K562 (cell line): ENCODE measurements around the gene SPNS1. TPM values are rescaled to one million over a fixed set of nuclear protein-coding genes. Genes with fewer than 3 reads are reported as not detected.
A peak's percentile ranks its signal among the peaks of the same experiment; 100 is the strongest.

Source experiments
- ATF3 ChIP-seq, 2 experiments: fragments of 450-650 bp in 1 of 2; sonication (generic) in 1 of 2; formaldehyde crosslinking in 1 of 2; IDR thresholded peaks in 1 of 2; conservative IDR thresholded peaks in 1 of 2; 2 replicates each; pipeline versions ENCODE4 v1.6.1 to v1.8.1; 2016 to 2023; ENCODE audit warnings: mild to moderate bottlenecking in 2 of 2, moderate library complexity in 2 of 2, inconsistent platforms in 1 of 2, missing genetic modification reagents in 1 of 2
- BCL6 ChIP-seq: fragments of 250-450 bp; sonication (Bioruptor Pico); IDR thresholded peaks from 2 replicates; pipeline ENCODE4 v1.4.0; 2020
- CHAMP1 ChIP-seq: fragments of 450-650 bp; IDR thresholded peaks from 2 replicates; pipeline ENCODE4 v1.6.1; 2016; ENCODE audit warnings: mild to moderate bottlenecking
- DACH1 ChIP-seq: fragments of 450-650 bp; IDR thresholded peaks from 2 replicates; pipeline ENCODE4 v1.6.1; 2018; ENCODE audit not compliant: partially characterized antibody
- ILF3 ChIP-seq: fragments of 450-650 bp; IDR thresholded peaks from 2 replicates; pipeline ENCODE4 v1.6.1; 2018; ENCODE audit warnings: antibody characterized with exemption, mild to moderate bottlenecking, moderate library complexity, borderline replicate concordance
- KDM4B ChIP-seq, 2 experiments: fragments of 450-650 bp in 1 of 2; sonication (generic) in 1 of 2; IDR thresholded peaks; 2 replicates each; pipeline ENCODE4 v1.6.1; 2016 to 2017; ENCODE audit warnings: borderline replicate concordance in 2 of 2, antibody characterized with exemption in 1 of 2, low read depth in 1 of 2, mild to moderate bottlenecking in 1 of 2
- MCM3 ChIP-seq: fragments of 450-650 bp; IDR thresholded peaks from 2 replicates; pipeline ENCODE4 v1.6.1; 2016
- MTA1 ChIP-seq: fragments of 450-650 bp; IDR thresholded peaks from 2 replicates; pipeline ENCODE4 v1.6.1; 2017; ENCODE audit warnings: borderline replicate concordance
- NCOA4 ChIP-seq: fragments of 450-650 bp; IDR thresholded peaks from 2 replicates; pipeline ENCODE4 v1.6.1; 2018; ENCODE audit warnings: mild to moderate bottlenecking; ENCODE audit not compliant: partially characterized antibody
- NFIC ChIP-seq: fragments of 450-650 bp; IDR thresholded peaks from 2 replicates; pipeline ENCODE4 v1.6.1; 2017; ENCODE audit warnings: mild to moderate bottlenecking, inconsistent platforms
- SMAD3 ChIP-seq: fragments of 450-650 bp; formaldehyde crosslinking; conservative IDR thresholded peaks from 2 replicates; pipeline ENCODE4 v1.4.0; 2020; ENCODE audit warnings: mild to moderate bottlenecking
- SRF ChIP-seq, 2 experiments: fragments of 250-450, 450-650 bp in 1 of 2; sonication (Bioruptor Pico) in 1 of 2; sonication (generic) in 1 of 2; formaldehyde crosslinking; IDR thresholded peaks; 2 replicates each; pipeline versions ENCODE4 v1.5.0 to v1.5.1; 2020 to 2022; ENCODE audit warnings: mild to moderate bottlenecking in 1 of 2, missing genetic modification reagents in 1 of 2
- SRSF7 ChIP-seq: fragments of 200-400 bp; formaldehyde crosslinking; optimal IDR thresholded peaks from 2 replicates; pipeline ENCODE3; 2017; ENCODE audit warnings: mild to moderate bottlenecking, low read depth, low read length
- TRIM24 ChIP-seq, 2 experiments: fragments of 450-650 bp; IDR thresholded peaks; 2 replicates each; pipeline ENCODE4 v1.6.1; 2016
- ZC3H11A ChIP-seq: IDR thresholded peaks from 2 replicates; pipeline ENCODE4 v1.6.1; 2012; ENCODE audit warnings: low read depth, low read length, improper control_type of control experiment
- ZMIZ1 ChIP-seq, 2 experiments: fragments of 150-350 bp in 1 of 2; IDR thresholded peaks; 2 replicates each; pipeline ENCODE4 v1.6.1; 2012 to 2016; ENCODE audit warnings: low read depth in 2 of 2, low read length in 2 of 2, mild to moderate bottlenecking in 1 of 2, moderate library complexity in 1 of 2
- ZNF232 ChIP-seq: sonication (generic); formaldehyde crosslinking; IDR thresholded peaks from 2 replicates; pipeline ENCODE4 v1.8.0; 2022; ENCODE audit warnings: mild to moderate bottlenecking, missing genetic modification reagents
- ZNF280B ChIP-seq: fragments of 250-450 bp; sonication (Bioruptor Pico); IDR thresholded peaks from 2 replicates; pipeline ENCODE4 v1.5.1; 2021; ENCODE audit warnings: mild to moderate bottlenecking
- ZNF324 ChIP-seq: fragments of 250-450 bp; sonication (Bioruptor Pico); IDR thresholded peaks from 2 replicates; pipeline ENCODE4 v1.4.0; 2020; ENCODE audit warnings: mild to moderate bottlenecking
- ZSCAN32 ChIP-seq: fragments of 450-650 bp; formaldehyde crosslinking; IDR thresholded peaks from 2 replicates; pipeline ENCODE4 v1.4.0; 2020; ENCODE audit warnings: mild to moderate bottlenecking, moderate library complexity
- polyA plus RNA-seq, 8 experiments: library from polyadenylated mRNA; depleted of rRNA in 4 of 8; stranded (reverse) in 5 of 8; unstranded in 3 of 8; fragments of >200 nt; fragmentation: Nextera tagmentation in 2 of 8; fragmentation: Illumina TruSeq in 1 of 8; extraction: Ambion mirVana in 2 of 8; extraction: Trizol in 1 of 8; gene quantifications; 2 replicates each; pipeline versions ENCODE4 v1.2.1 to v1.2.3, GENCODE V29; 2011 to 2014; ENCODE audit warnings: inconsistent platforms in 1 of 8, missing spikeins in 1 of 8
- total RNA-seq, 7 experiments: library from RNA; depleted of rRNA in 6 of 7; stranded (reverse); fragments of >200 nt in 6 of 7; fragmentation: Illumina TruSeq in 2 of 7; extraction: Trizol in 2 of 7; gene quantifications; 2 replicates each; pipeline versions ENCODE4 v1.2.1 to v1.2.3, GENCODE V29; 2011 to 2021; ENCODE audit warnings: low replicate concordance in 1 of 7

SPNS1 gene
- total and polyA plus RNA-seq, 9 of the 15 experiments (the other 6 are each of a cell fraction or from before 2014, with no cell fraction given) = 0.58 to 64.9 (median 13.7) TPM

GRCh38 chr16:28974437-28975157 lies at the start of gene SPNS1 (continued):
- no peak for TF ChIP-seq ZSCAN32 (CRISPR knock-in tag)
- TF ChIP-seq DACH1 = peak; percentile 22
- no peak for TF ChIP-seq ZNF232 (CRISPR knock-in tag)
- 0 out of 4 replicates have a peak, but pooled peaks of 1 of the 2 experiments have one; percentile 65 for TF ChIP-seq ZMIZ1 (IDR thresholded peaks at IDR 0.05; ENCODE audit: low read depth in 2 of 2, low read length in 2 of 2)
- peak in 1 of 2 experiments; percentile 87; a peak in 1 of 4 replicates for TF ChIP-seq KDM4B (IDR thresholded peaks at IDR 0.05; ENCODE audit: borderline replicate concordance in 2 of 2, low read depth in 1 of 2)
- 0 out of 4 replicates have a peak, but pooled peaks of 1 of the 2 experiments have one; percentile 53 for TF ChIP-seq SRF (CRISPR knock-in tag; IDR thresholded peaks at IDR 0.05)
- TF ChIP-seq ATF3 (IDR thresholded peaks at IDR 0.05) = peak; percentile 47; the same call in 1 of the 2 replicates
- no peak for TF ChIP-seq ATF3 (CRISPR knock-in tag; conservative IDR thresholded peaks at IDR 0.05)
- no peak for TF ChIP-seq NCOA4
- no peak for TF ChIP-seq SRSF7
- TF ChIP-seq CHAMP1 = no peak
- no peak for TF ChIP-seq SMAD3 (CRISPR knock-in tag)
- TF ChIP-seq ILF3 = no peak
- no peak for TF ChIP-seq ZC3H11A
- no peak; the same call in 1 of the 2 replicates for TF ChIP-seq MTA1
- TF ChIP-seq ZNF324 (CRISPR knock-in tag) = no peak
- TF ChIP-seq BCL6 (CRISPR knock-in tag) = no peak
- peak in 1 of 2 experiments; percentile 54; a peak in 2 of 4 replicates for TF ChIP-seq TRIM24 (IDR thresholded peaks at IDR 0.05)
- no peak for TF ChIP-seq ZNF280B (CRISPR knock-in tag)
- TF ChIP-seq NFIC = peak; percentile 38; the same call in 1 of the 2 replicates
- TF ChIP-seq MCM3 = no peak
